ENCODE measurements around the gene ITPR1.

DNA sequence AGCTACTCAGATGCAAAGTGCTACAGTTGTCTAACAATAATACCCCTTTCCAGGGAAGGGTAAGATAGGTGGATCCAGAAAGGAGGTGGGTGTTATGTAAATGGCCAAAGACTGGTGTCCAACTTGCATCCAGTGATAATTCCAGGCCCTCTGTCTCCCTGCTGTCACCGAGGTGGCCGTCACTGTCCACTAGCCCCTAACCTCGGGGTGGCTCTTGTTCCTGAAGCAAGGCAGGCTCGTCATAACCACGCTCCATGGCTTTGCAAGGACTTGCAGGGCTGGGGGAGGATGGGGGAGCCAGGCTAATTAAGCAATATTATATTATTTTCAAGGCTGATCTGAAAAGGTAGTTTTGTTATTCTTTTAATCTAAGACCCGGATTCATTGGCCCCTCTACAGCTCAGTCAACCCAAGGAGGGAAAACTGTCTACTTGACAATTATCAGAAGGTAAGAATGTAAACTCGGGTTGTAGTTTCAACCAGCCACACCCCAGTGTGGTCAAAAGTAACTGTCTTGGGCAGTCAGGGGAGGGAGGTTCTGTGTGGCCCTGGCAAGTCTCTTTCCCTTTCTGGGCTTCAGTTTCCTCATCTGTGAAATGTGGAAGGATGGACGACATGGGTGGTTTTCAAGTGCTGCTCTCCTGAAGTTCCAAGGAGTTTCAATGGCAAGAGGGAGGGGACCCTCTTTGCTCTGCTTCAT is 266.0 kb downstream of the ITPR1 start:
- TF ChIP-seq, protein P1, sequence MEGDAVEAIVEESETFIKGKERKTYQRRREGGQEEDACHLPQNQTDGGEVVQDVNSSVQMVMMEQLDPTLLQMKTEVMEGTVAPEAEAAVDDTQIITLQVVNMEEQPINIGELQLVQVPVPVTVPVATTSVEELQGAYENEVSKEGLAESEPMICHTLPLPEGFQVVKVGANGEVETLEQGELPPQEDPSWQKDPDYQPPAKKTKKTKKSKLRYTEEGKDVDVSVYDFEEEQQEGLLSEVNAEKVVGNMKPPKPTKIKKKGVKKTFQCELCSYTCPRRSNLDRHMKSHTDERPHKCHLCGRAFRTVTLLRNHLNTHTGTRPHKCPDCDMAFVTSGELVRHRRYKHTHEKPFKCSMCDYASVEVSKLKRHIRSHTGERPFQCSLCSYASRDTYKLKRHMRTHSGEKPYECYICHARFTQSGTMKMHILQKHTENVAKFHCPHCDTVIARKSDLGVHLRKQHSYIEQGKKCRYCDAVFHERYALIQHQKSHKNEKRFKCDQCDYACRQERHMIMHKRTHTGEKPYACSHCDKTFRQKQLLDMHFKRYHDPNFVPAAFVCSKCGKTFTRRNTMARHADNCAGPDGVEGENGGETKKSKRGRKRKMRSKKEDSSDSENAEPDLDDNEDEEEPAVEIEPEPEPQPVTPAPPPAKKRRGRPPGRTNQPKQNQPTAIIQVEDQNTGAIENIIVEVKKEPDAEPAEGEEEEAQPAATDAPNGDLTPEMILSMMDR (IDR thresholded peaks at IDR 0.05), result no peak
- TF ChIP-seq POLR2A (IDR thresholded peaks at IDR 0.05), result no peak

All from esophagus squamous epithelium (tissue), 4 donors.